Measurements from ENCODE around the gene RFC2. TPM values are rescaled to one million over a fixed set of nuclear protein-coding genes. Genes with fewer than 3 reads are reported as not detected.

Gene RFC2
- 10 to 100 TPM in 3 of 4 donors, 1 to 10 TPM in 1; 7.3 to 17.7 (median 11.7) TPM for total RNA-seq

DNA sequence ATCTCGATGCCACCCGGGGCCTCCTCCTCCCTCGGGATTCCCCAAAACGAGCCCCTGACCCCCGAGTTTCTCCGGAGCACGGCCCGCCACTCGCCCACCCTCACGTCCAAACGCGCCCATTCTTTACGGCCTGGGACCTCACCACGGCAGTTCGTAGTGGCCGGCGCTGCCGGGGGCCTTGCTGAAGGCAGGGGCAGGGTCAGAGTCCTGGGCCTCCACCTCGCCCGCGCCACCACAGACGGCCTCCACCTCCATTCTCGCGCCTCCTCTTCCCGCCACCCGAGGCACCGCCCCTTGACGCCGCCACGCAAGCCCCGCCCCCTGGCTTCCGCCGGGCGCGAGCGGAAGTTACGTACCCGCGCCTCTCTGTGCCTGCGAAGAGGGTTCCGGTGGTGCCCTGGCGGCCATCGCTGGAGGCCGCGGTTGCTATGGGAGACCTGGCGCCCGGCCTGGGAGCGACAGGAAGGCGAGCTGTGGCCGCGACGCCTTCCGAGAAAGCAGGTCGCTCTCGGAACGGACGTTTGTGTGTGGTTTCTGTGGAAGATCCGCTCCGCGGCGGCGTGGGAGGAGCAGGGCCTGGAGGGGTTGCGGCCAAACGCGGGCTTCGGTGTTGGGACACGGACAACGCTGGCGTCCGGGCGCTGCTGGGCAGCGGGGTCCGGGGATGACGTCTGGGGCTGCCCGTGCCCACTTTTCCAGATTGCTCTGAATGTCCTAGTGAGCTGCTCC, at the start of gene RFC2:
TSS of gene RFC2 (minus strand) at position 271 of the 729 bp plus-strand sequence. CDS start at position 255, 16 bp downstream.
- TF ChIP-seq, protein P1, sequence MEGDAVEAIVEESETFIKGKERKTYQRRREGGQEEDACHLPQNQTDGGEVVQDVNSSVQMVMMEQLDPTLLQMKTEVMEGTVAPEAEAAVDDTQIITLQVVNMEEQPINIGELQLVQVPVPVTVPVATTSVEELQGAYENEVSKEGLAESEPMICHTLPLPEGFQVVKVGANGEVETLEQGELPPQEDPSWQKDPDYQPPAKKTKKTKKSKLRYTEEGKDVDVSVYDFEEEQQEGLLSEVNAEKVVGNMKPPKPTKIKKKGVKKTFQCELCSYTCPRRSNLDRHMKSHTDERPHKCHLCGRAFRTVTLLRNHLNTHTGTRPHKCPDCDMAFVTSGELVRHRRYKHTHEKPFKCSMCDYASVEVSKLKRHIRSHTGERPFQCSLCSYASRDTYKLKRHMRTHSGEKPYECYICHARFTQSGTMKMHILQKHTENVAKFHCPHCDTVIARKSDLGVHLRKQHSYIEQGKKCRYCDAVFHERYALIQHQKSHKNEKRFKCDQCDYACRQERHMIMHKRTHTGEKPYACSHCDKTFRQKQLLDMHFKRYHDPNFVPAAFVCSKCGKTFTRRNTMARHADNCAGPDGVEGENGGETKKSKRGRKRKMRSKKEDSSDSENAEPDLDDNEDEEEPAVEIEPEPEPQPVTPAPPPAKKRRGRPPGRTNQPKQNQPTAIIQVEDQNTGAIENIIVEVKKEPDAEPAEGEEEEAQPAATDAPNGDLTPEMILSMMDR (IDR thresholded peaks at IDR 0.05; ENCODE audit: low read depth), result no peak

GRCh38 chr7:74302745-74303221, 48.6 kb upstream of the RFC2 start:
- TF ChIP-seq, protein P1 (IDR thresholded peaks at IDR 0.05; ENCODE audit: low read depth), result no peak

- TF ChIP-seq, protein P1 (IDR thresholded peaks at IDR 0.05; ENCODE audit: low read depth), result no peak
Observed at GRCh38 chr7:74300926-74301325, 46.7 kb upstream of the RFC2 start.

DNA sequence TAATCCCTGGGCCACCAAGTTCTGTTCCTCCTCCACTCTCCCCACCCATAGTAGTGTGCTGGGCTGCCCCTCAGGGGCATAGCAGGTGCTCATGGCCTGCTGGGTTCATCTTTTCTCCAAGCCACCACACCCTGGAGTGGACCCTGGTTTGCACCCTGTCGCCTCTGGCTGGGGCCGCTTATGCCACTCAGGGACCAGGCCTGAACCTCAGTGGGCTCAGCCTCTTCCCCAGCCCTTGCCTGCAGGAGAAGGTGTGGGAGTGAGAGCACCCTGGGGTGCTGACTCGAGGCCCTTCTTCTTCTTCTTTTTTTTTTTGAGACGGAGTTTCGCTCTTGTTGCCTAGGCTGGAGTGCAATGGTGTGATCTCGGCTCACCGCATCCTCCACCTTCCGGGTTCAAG, 45.2 kb upstream of the RFC2 start:
- TF ChIP-seq, protein P1 (IDR thresholded peaks at IDR 0.05; ENCODE audit: low read depth), result no peak

- TF ChIP-seq, protein P1 (IDR thresholded peaks at IDR 0.05; ENCODE audit: low read depth), result no peak
Observed at GRCh38 chr7:74297516-74298233, 43.5 kb upstream of the RFC2 start.

- TF ChIP-seq, protein P1 (IDR thresholded peaks at IDR 0.05; ENCODE audit: low read depth), result no peak
Observed at GRCh38 chr7:74294191-74294998, 40.2 kb upstream of the RFC2 start.

- TF ChIP-seq, protein P1 (IDR thresholded peaks at IDR 0.05; ENCODE audit: low read depth), result no peak
Observed at GRCh38 chr7:74293577-74293908, 39.3 kb upstream of the RFC2 start.
